Measurements from ENCODE around the gene DAAM2.

DNA sequence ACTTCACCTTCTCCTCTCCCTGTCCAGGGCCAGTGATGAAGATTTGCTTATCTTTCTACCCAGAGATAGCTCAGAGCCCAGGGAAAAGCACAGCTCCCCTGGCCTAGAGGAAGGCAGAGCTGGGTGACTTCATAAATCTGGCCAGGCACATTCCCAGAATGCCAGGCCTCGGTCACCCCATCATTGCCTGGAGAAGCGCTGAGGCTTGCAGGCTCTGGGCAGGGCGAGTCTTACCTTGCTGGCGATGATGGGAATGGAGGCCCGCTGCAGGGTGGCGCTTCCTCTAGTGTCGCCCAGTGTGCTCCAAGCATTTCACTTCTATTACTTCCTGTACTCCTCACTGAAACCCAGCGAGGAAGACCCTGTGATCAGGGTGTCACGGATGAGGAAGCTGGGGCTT, 60.1 kb downstream of the DAAM2 start:
- TF ChIP-seq, protein P1, sequence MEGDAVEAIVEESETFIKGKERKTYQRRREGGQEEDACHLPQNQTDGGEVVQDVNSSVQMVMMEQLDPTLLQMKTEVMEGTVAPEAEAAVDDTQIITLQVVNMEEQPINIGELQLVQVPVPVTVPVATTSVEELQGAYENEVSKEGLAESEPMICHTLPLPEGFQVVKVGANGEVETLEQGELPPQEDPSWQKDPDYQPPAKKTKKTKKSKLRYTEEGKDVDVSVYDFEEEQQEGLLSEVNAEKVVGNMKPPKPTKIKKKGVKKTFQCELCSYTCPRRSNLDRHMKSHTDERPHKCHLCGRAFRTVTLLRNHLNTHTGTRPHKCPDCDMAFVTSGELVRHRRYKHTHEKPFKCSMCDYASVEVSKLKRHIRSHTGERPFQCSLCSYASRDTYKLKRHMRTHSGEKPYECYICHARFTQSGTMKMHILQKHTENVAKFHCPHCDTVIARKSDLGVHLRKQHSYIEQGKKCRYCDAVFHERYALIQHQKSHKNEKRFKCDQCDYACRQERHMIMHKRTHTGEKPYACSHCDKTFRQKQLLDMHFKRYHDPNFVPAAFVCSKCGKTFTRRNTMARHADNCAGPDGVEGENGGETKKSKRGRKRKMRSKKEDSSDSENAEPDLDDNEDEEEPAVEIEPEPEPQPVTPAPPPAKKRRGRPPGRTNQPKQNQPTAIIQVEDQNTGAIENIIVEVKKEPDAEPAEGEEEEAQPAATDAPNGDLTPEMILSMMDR (conservative IDR thresholded peaks at IDR 0.05; ENCODE audit: low read length), result no peak
- no peak for TF ChIP-seq EZH2phosphoT487 (IDR thresholded peaks at IDR 0.05; ENCODE audit: borderline replicate concordance)

All from Loucy (cell line).